ENCODE results near the gene TENM4.

Gene TENM4

DNA sequence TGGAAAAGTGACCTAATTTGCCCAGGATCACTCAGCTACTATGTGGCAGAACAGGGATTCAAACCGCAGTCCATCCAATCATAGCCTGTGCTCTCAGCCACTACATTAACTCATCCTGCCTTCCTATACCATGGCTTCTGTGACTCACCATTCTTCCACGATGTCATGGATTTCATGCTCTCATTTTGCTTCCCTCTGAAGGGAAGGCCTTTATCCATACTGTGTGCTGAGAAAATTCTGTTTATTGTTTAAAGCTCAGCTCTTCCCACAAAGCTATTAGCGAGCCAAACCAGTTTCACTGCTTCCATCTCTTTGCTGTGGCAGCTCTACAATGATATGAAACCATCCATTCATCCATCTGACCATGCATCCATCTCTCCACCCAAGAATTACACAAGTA is 289.9 kb downstream of the TENM4 start:
- TF ChIP-seq EP300 (IDR thresholded peaks at IDR 0.05; ENCODE audit: borderline replicate concordance), result no peak
- no peak for TF ChIP-seq YY1 (IDR thresholded peaks at IDR 0.05; ENCODE audit: low read depth)
- TF ChIP-seq CREB1 (IDR thresholded peaks at IDR 0.05; ENCODE audit: low read depth), result no peak
- no peak for TF ChIP-seq FOXM1 (IDR thresholded peaks at IDR 0.05; ENCODE audit: borderline replicate concordance, low read depth)
- TF ChIP-seq NFIC (IDR thresholded peaks at IDR 0.05), result no peak

DNA sequence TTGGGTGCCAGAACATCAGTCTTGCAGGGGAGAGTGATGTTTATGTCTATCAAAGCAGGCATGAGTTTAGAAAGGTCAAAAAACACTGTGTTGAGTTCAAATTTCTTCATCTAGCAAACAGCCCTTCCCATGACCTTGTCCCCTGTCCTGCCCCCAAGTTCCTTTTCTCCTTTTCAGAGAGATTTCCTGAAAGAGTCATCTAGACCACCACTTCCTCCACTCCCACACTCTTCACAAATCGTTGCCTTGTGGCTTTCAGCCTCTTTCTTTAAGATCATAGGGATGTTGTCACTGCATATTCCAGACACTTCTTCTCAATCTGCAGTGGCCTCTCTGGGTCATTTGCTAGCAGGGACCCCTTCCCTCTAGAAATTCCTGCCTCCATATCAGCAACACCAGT is 290.5 kb downstream of the TENM4 start:
- TF ChIP-seq CREB1 (IDR thresholded peaks at IDR 0.05; ENCODE audit: low read depth), result no peak
- no peak for TF ChIP-seq EP300 (IDR thresholded peaks at IDR 0.05; ENCODE audit: borderline replicate concordance)
- TF ChIP-seq TEAD4 (IDR thresholded peaks at IDR 0.05), result no peak
- no peak for TF ChIP-seq RAD21 (IDR thresholded peaks at IDR 0.05; ENCODE audit: low read depth)
- TF ChIP-seq REST (IDR thresholded peaks at IDR 0.05; ENCODE audit: low read depth), result no peak
- TF ChIP-seq YY1 (IDR thresholded peaks at IDR 0.05; ENCODE audit: low read depth), result no peak
- no peak for TF ChIP-seq EGR1 (IDR thresholded peaks at IDR 0.05)
- TF ChIP-seq USF1 (IDR thresholded peaks at IDR 0.05), result no peak
- no peak for TF ChIP-seq TAF1 (IDR thresholded peaks at IDR 0.05; ENCODE audit: low read depth)
- no peak for TF ChIP-seq NFIC (IDR thresholded peaks at IDR 0.05)
- no peak for TF ChIP-seq CEBPB (IDR thresholded peaks at IDR 0.05)
- TF ChIP-seq, protein P1, sequence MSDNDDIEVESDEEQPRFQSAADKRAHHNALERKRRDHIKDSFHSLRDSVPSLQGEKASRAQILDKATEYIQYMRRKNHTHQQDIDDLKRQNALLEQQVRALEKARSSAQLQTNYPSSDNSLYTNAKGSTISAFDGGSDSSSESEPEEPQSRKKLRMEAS (IDR thresholded peaks at IDR 0.05), result no peak
- TF ChIP-seq TCF12 (IDR thresholded peaks at IDR 0.05; ENCODE audit: low read depth), result no peak
- no peak for TF ChIP-seq FOXM1 (IDR thresholded peaks at IDR 0.05; ENCODE audit: borderline replicate concordance, low read depth)
- TF ChIP-seq ZBTB7A (IDR thresholded peaks at IDR 0.05; ENCODE audit: low read depth), result no peak

GRCh38 chr11:79147731-79148130 is 293.1 kb downstream of the TENM4 start:
- TF ChIP-seq, protein P1 (IDR thresholded peaks at IDR 0.05), result no peak
- TF ChIP-seq CEBPB (IDR thresholded peaks at IDR 0.05) (no peak), NFIC (IDR thresholded peaks at IDR 0.05) (no peak), TAF1 (IDR thresholded peaks at IDR 0.05; ENCODE audit: low read depth) (no peak), USF1 (IDR thresholded peaks at IDR 0.05) (no peak), YY1 (IDR thresholded peaks at IDR 0.05; ENCODE audit: low read depth) (no peak), TEAD4 (IDR thresholded peaks at IDR 0.05) (no peak), CREB1 (IDR thresholded peaks at IDR 0.05; ENCODE audit: low read depth) (no peak), ZBTB7A (IDR thresholded peaks at IDR 0.05; ENCODE audit: low read depth) (no peak), EGR1 (IDR thresholded peaks at IDR 0.05) (no peak)

- TF ChIP-seq CREB1 (IDR thresholded peaks at IDR 0.05; ENCODE audit: low read depth) (no peak), USF1 (IDR thresholded peaks at IDR 0.05) (no peak), CEBPB (IDR thresholded peaks at IDR 0.05) (no peak), FOXM1 (IDR thresholded peaks at IDR 0.05; ENCODE audit: borderline replicate concordance, low read depth) (no peak), RAD21 (IDR thresholded peaks at IDR 0.05; ENCODE audit: low read depth) (no peak), YY1 (IDR thresholded peaks at IDR 0.05; ENCODE audit: low read depth) (no peak), REST (IDR thresholded peaks at IDR 0.05; ENCODE audit: low read depth) (no peak), TEAD4 (IDR thresholded peaks at IDR 0.05) (no peak), ZBTB7A (IDR thresholded peaks at IDR 0.05; ENCODE audit: low read depth) (no peak), TCF12 (IDR thresholded peaks at IDR 0.05; ENCODE audit: low read depth) (no peak), EGR1 (IDR thresholded peaks at IDR 0.05) (no peak), NFIC (IDR thresholded peaks at IDR 0.05) (no peak), EP300 (IDR thresholded peaks at IDR 0.05; ENCODE audit: borderline replicate concordance) (no peak), TAF1 (IDR thresholded peaks at IDR 0.05; ENCODE audit: low read depth) (no peak)
- TF ChIP-seq, protein P1 (IDR thresholded peaks at IDR 0.05), result no peak
Measured at GRCh38 chr11:79147011-79147410, 293.8 kb downstream of the TENM4 start.

DNA sequence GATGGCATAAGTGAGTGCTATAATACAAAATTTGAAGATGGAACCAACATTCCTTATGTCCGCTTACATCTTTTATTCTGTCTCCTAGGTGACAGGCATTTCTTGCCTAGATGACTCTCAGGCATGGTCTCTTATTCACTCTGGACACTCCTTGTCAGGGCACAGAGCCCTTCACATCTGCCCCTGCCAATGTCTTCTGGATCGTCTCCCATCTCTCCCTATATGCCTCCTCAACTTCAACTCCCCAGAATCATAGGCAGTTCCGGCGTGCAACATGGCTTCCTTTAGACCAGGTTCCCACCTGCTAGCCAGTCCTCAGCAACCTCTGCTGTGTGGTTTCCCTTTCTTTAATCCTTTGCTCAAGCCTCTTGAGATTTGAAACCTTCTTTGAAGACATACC is 300.9 kb downstream of the TENM4 start:
- TF ChIP-seq TAF1 (IDR thresholded peaks at IDR 0.05; ENCODE audit: low read depth) (no peak), RAD21 (IDR thresholded peaks at IDR 0.05; ENCODE audit: low read depth) (no peak), ZBTB7A (IDR thresholded peaks at IDR 0.05; ENCODE audit: low read depth) (no peak), YY1 (IDR thresholded peaks at IDR 0.05; ENCODE audit: low read depth) (no peak), EP300 (IDR thresholded peaks at IDR 0.05; ENCODE audit: borderline replicate concordance) (no peak), CREB1 (IDR thresholded peaks at IDR 0.05; ENCODE audit: low read depth) (no peak)

Measured in Ishikawa (cell line).